Measurements from ENCODE around the gene TMEM254.
"Not testable (repeated sequence)": the region's sequence is repeated elsewhere in the genome, so short reads cannot be mapped to it uniquely, and the experiment has no call there.

The TMEM254 gene

GRCh38 chr10:80078448-80079311 is at the start of gene TMEM254:
Gene TMEM254, plus strand, starts transcription at chr10:80078665. Its CDS starts 35 bp downstream, at chr10:80078700.
- DNase-seq (ENCODE audit: low read depth, low spot score) = peak; percentile 95

- DNase-seq (ENCODE audit: low read depth, low spot score) = not testable (repeated sequence)
Measured at GRCh38 chr10:80029205-80029604, 49.3 kb upstream of the TMEM254 start.

GRCh38 chr10:80029865-80030264 is 48.6 kb upstream of the TMEM254 start:
- DNase-seq (ENCODE audit: low read depth, low spot score) = not testable (repeated sequence)

- DNase-seq (ENCODE audit: low read depth, low spot score) = no peak
Measured at GRCh38 chr10:80032503-80032902, 46.0 kb upstream of the TMEM254 start.

GRCh38 chr10:80034766-80035165 is 43.7 kb upstream of the TMEM254 start:
- not testable (repeated sequence) for DNase-seq (ENCODE audit: low read depth, low spot score)

- DNase-seq (ENCODE audit: low read depth, low spot score) = not testable (repeated sequence)
Measured at GRCh38 chr10:80035430-80035829, 43.0 kb upstream of the TMEM254 start.

GRCh38 chr10:80036921-80037500 is 41.5 kb upstream of the TMEM254 start:
- not testable (repeated sequence) for DNase-seq (ENCODE audit: low read depth, low spot score)

- DNase-seq (ENCODE audit: low read depth, low spot score) = not testable (repeated sequence)
Measured at GRCh38 chr10:80038226-80038625, 40.2 kb upstream of the TMEM254 start.

- no peak for DNase-seq (ENCODE audit: low read depth, low spot score)
Measured at GRCh38 chr10:80041162-80041561, 37.3 kb upstream of the TMEM254 start.

GRCh38 chr10:80044935-80045334 is 33.5 kb upstream of the TMEM254 start:
- not testable (repeated sequence) for DNase-seq (ENCODE audit: low read depth, low spot score)

GRCh38 chr10:80046629-80047441 is 31.6 kb upstream of the TMEM254 start:
- DNase-seq (ENCODE audit: low read depth, low spot score) = peak; percentile 78

- no peak for DNase-seq (ENCODE audit: low read depth, low spot score)
Measured at GRCh38 chr10:80050752-80051151, 27.7 kb upstream of the TMEM254 start.

- no peak for DNase-seq (ENCODE audit: low read depth, low spot score)
Measured at GRCh38 chr10:80051993-80052392, 26.5 kb upstream of the TMEM254 start.

- no peak for DNase-seq (ENCODE audit: low read depth, low spot score)
Measured at GRCh38 chr10:80055760-80056159, 22.7 kb upstream of the TMEM254 start.

- no peak for DNase-seq (ENCODE audit: low read depth, low spot score)
Measured at GRCh38 chr10:80057171-80057570, 21.3 kb upstream of the TMEM254 start.

- no peak for DNase-seq (ENCODE audit: low read depth, low spot score)
Measured at GRCh38 chr10:80064120-80064886, 14.2 kb upstream of the TMEM254 start.

- no peak for DNase-seq (ENCODE audit: low read depth, low spot score)
Measured at GRCh38 chr10:80066809-80067208, 11.7 kb upstream of the TMEM254 start.

GRCh38 chr10:80067821-80068220 is 10.6 kb upstream of the TMEM254 start:
- DNase-seq (ENCODE audit: low read depth, low spot score) = not testable (repeated sequence)

- DNase-seq (ENCODE audit: low read depth, low spot score) = no peak
Measured at GRCh38 chr10:80068270-80068669, 10.2 kb upstream of the TMEM254 start.

- peak; percentile 4 for DNase-seq (ENCODE audit: low read depth, low spot score)
Measured at GRCh38 chr10:80070057-80070456, 8.4 kb upstream of the TMEM254 start.

- DNase-seq (ENCODE audit: low read depth, low spot score) = no peak
Measured at GRCh38 chr10:80072584-80072983, 5.9 kb upstream of the TMEM254 start.
